NCI-H526 (cell line): ENCODE data around the gene ZNF93.
"Not testable (repeated sequence)": the region's sequence is repeated elsewhere in the genome, so short reads cannot be mapped to it uniquely, and the experiment has no call there.

ENCODE experiments used
- DNase-seq, 2 experiments: peaks; one replicate each; lab custom pipeline; 2025; lab: John Stamatoyannopoulos, UW

Gene ZNF93

GRCh38 chr19:19900729-19901444 lies at the start of gene ZNF93:
TSS of gene ZNF93 (plus strand) at chr19:19900946. CDS start at chr19:19901089, 143 bp downstream.
- peak; percentile 88 to 94 for DNase-seq

GRCh38 chr19:19851740-19852139 lies 49.0 kb upstream of the ZNF93 start:
- not testable (repeated sequence) for DNase-seq

- DNase-seq, result no peak
These were observed 42.0 kb upstream of the ZNF93 start for GRCh38 chr19:19858751-19859150.

DNA sequence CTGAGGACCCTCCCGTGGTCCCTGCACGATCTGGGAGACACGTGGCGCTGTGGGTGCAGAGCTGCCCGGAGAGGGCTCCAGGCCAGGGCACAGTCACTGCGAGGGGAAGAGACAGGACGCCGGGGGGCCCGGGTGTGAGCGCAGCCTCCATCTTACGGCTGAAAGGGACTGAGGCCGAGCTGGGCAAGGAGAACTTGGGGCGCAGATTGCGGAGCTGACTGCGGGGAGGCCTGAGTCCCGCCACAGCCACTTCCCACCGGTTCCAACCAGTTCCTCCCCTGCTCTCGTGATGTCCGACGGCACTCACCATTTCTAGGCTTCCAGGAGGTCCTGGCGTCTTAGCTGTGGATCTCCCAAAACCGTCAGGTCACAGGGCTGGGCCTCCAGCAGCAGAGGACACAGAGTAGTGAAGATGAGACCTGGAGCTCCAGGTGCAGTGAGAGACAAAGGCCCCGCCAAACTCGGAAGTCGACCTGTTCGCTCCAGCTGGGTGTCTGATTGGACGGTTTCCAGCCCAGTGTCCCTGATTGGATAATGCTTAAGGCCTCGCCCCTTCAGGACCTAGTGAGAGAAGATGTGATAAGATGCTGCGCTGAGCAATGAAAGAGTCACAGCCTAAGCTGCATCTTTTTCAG lies 39.9 kb upstream of the ZNF93 start:
- no peak for DNase-seq

- DNase-seq, result peak; percentile 85 to 94
These were observed 34.8 kb upstream of the ZNF93 start, which contains the start of gene ZNF253 for GRCh38 chr19:19865750-19866610. TSS of gene ZNF253 (plus strand) at chr19:19865882. CDS start at chr19:19865997, 115 bp downstream.

DNA sequence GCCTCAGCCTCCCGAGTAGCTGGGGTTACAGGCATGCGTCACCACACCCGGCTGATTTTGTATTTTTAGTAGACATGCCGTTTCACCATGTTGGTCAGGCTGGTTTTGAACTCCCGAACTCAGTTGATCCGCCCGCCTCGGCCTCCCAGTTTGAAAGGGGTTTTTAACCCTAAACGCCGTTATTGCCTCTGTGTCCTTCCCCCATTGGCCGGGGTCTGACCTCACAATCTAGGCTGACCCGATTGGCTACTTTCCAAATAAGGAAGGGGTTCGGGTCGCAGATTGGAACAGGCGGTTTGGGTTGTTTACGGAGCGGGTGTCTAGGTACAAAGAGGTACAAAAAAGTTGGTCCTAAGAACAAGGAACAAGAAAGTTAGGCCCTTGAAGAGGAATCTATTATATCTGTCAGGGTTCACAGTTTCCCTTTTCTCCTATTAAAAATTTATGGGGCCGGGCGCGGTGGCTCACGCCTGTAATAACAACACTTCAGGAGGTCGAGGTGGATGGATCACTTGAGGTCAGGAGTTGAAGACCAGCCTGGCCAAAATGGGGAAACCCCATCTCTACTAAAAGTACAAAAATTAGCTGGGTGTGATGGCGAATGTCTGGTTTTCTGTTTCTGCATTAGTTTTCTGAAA lies 34.0 kb upstream of the ZNF93 start:
- no peak for DNase-seq

- not testable (repeated sequence) for DNase-seq
These were observed 30.7 kb upstream of the ZNF93 start for GRCh38 chr19:19870086-19870485.

GRCh38 chr19:19871932-19872331 lies 28.8 kb upstream of the ZNF93 start:
- no peak for DNase-seq

DNA sequence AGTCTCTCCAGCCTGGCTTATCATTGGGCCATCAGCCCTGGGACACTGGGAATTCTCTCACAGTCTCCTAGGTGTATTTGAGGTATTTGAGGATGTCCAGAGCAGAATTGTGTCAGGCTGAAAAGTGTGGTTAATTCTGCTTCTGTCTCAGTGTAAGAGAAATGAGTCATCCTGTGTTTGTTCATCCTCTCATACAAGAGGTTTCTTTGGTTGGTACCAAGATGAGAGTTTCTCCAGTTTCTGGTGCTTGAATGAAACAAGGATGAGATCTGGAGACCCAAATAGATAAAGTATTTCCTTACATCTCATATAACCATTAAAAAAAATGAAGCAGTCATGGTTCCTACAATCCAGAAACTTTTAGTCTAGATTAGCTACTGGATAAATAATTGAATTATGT lies 27.4 kb upstream of the ZNF93 start:
- DNase-seq, result no peak

DNA sequence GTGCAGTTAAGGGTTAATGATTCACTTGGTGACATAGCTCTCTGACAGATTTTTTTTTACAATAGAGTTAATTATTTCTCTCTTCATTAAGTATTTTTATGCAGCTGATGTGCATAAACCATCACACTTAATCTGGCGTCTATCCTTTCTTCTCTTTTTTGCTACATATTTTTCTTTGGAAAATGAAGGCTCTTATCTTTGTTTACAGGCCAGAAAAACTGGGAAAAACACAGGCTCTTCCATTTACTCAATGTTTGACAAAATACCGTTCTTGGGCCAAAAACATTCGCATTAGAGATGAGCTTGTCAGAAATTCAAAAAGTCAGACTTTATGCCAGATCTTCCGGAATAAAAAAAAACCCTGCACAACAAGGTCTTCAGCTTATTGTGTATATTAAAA lies 23.0 kb upstream of the ZNF93 start:
- no peak for DNase-seq

- no peak for DNase-seq
These were observed 16.2 kb upstream of the ZNF93 start for GRCh38 chr19:19884583-19884982.

DNA sequence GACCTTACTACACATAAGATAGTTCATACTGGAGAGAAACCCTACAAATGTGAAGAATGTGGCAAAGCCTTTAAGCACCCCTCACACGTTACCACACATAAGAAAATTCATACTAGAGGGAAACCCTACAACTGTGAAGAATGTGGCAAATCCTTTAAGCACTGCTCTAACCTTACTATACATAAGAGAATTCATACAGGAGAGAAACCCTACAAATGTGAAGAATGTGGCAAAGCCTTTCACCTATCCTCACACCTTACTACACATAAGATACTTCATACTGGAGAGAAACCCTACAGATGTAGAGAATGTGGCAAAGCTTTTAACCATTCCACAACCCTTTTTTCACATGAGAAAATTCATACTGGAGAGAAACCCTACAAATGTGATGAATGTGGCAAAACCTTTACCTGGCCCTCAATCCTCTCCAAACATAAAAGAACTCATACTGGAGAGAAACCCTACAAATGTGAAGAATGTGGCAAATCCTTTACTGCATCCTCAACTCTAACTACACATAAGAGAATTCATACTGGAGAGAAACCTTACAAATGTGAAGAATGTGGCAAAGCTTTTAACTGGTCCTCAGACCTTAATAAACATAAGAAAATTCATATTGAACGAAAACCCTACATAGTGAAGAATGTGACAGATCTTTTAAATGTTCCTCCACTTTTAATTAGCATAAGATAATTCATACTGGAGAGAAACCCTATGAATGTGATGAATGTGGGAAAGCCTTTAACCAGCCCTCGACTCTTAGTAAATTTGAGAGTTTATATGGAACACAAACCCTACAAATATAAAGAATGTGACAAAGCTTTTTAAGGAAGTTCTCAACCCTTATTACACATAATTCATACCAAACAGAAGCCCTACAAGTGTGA lies 8.4 kb upstream of the ZNF93 start:
- not testable (repeated sequence) for DNase-seq

DNA sequence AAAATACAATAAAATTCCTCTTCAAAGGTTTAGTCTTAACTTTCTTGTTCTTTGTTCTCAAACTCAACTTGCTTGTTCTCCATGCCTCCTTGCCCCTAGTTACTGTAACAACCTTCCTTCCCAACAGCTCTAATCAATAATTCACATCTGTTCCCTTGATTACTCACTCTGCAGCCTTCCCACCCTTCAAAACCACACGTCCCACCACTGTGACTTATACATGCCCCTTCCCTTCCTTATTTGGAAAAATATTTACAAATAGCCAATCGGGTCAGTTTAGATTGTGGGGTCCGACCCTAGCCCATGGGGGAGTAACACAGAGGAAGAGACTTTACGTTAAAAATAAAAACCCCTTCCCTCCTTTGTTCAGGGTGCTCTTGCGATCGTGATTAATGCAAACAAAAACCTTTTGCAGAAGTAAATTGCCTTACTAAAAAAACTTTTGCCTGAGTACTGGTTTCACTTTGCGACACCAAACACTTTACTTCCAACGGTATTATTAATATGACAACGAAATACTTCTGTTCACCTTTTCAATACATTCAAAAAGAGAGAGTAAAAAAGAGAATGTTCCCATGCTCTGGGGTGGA lies 512 bp upstream of the ZNF93 start:
- DNase-seq, result no peak

DNA sequence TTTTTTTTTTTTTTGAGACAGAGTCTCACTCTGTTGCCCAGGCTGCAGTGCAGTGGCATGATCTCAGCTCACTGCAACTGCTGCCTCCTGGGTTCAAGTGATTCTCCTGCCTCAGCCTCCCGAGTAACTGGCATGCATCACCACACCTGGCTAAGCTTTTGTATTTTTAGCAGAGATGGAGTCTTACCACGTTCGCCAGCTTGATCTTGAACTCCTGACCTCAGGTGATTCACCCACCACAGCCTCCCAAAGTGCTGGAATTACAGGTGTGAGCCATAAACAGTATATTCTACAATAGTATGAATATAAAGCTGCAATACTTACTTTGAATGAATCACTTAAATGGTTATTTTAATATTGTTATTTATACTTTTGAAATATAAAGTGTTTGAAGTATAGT lies 6.8 kb downstream of the ZNF93 start:
- not testable (repeated sequence) for DNase-seq

GRCh38 chr19:19909654-19910053 lies 8.9 kb downstream of the ZNF93 start:
- DNase-seq, result no peak

GRCh38 chr19:19911150-19911549 lies 10.4 kb downstream of the ZNF93 start:
- no peak for DNase-seq

DNA sequence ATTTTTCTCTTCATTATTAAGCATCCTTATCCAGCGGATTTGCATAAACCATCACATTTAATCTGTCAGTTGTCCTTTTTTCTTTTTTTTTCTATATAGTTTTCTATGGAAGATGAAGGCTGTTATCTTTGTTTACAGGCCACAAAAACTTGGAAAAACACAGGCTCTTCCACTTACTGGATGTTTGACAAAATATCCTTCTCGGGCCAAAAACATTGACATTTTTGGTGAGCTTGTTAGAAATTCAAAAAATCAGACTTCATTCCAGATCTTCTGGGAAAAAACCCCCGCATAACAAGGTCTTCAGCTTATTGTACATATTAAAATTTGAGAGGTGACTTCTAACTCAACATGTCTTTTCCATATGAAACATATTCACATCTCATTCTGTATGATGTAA lies 13.8 kb downstream of the ZNF93 start:
- no peak for DNase-seq

DNA sequence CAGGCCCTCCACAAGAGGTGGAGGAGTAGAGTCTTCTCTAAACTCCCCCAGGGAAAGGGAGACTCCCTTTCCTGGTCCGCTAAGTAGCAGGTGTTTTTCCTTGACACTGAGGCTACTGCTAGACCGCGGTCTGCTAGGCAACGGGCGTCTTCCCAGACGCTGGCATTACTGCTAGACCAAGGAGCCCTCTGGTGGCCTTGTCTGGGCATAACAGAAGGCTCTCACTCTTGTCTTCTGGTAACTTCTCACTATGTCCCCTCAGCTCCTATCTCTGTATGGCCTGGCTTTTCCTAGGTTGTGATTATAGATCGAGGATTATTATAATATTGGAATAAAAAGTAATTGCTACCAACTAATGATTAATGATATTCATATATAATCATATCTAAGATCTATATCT lies 29.7 kb downstream of the ZNF93 start:
- DNase-seq, result peak in 1 of 2 experiments; percentile 2

DNA sequence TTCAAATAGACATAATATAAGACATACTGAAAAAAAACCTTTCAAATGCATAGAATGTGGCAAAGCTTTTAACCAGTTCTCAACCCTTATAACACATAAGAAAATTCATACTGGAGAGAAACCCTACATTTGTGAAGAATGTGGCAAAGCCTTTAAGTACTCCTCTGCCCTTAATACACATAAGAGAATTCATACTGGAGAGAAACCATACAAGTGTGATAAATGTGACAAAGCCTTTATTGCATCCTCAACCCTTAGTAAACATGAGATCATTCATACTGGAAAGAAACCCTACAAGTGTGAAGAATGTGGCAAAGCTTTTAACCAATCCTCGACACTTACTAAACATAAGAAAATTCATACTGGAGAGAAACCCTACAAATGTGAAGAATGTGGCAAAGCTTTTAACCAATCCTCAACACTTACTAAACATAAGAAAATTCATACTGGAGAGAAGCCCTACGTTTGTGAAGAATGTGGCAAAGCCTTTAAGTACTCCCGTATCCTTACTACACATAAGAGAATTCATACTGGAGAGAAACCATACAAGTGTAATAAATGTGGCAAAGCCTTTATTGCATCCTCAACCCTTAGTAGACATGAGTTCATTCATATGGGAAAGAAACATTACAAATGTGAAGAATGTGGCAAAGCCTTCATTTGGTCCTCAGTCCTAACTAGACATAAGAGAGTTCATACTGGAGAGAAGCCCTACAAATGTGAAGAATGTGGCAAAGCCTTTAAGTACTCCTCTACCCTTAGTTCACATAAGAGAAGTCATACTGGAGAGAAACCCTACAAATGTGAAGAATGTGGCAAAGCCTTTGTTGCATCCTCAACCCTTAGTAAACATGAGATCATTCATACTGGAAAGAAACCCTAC lies 32.9 kb downstream of the ZNF93 start:
- DNase-seq, result not testable (repeated sequence)

DNA sequence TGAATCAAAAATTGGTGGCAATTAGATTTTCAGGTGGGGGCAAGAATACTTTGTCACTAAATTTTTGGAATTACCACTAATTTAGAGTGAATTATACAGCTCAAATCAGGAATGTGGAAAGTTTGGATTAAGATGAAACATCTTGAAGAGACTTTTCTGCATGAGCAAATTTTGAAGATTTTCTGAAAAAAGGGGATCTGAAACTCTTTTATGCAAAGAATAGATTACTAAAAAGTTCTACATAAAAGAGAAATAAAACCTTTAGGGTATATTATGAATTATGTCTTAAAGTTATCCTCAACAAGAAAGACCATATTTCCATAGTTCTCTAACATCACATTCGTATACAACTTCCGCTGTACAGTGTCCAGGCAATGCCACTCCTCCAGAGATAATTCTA lies 36.7 kb downstream of the ZNF93 start:
- DNase-seq, result no peak
